Heart left ventricle (tissue), 13 donors: ENCODE data around the gene TRIM44.

ENCODE experiments used
- CTCF ChIP-seq, 12 donors: fragments of 200-600 bp; sonication (generic) in 4 of 12; IDR thresholded peaks; one replicate each; pipeline versions ENCODE4 v1.5.0 to v1.8.0; 2018 to 2022; ENCODE audit warnings: antibody characterized with exemption in 12 of 12, mild to moderate bottlenecking in 5 of 12
- POLR2A ChIP-seq, 2 donors: fragments of 450-650 bp; IDR thresholded peaks; one replicate each; pipeline ENCODE4 v1.6.1; 2017; ENCODE audit warnings: antibody characterized with exemption in 2 of 2, mild to moderate bottlenecking in 2 of 2, moderate library complexity in 2 of 2
- donor health status: ischemic (EF 13 %, LVEDD 7.1; RV severe dilation, severe dysfunction).
- donor health status: DM: no; HTN: yes; CAD: no.
- donor health status: DM: no; HTN: no; CAD: no.
- donor health status: ischemic (EF 25% LVEDD 6.9; RV normal size, moderate dysfunction).
- donor health status: ischemic (EF 25% LVEDD 5.7; RV mildly dilated, moderate dysfunction).
- donor health status: ischemic (EF 35%, LVEDD 5.7; RV mildly dilated, moderate dysfunction).
- donor health status: nonischemic (EF 11% LVEDD 7.7; RV severe dilation, severe dysfunction).
- donor health status: DM: yes; HTN: yes; CAD: no.
- donor health status: PGD.
- donor health status: ischemic (EF 29% LVEDD 5.4; RV normal size, mild dysfunction).
- donor health status: nonischemic (EF 23%, LVEDD 6.1; RV moderate dilation, normal function).

DNA sequence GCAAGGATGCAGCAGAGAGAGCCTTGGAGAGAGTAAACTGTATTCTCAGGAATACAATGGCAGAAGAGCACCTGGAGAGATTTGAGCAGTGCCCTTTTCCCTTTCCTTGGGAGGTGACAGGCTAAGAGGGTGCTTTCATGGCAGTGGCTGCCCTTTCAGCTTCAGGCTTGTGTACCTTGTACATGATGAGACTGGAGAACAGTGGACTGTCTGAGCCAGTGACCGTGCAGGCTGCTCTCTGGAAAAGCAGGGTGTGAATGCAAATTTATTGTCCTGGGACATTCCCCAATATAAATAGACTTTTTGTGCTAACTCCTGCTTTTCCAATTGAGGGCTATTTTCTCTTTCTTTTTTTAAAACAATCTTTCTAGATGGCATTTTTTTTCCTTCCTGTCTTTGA is 99.3 kb downstream of the TRIM44 start:
- no peak for TF ChIP-seq CTCF (IDR thresholded peaks at IDR 0.05)
- no peak for TF ChIP-seq POLR2A (IDR thresholded peaks at IDR 0.05)
